PFSK-1 (cell line): ENCODE data around the gene PLCH2.

Experiments used
- POLR2AphosphoS5 ChIP-seq: IDR thresholded peaks from 2 replicates; pipeline ENCODE4 v1.6.1; 2012; ENCODE audit warnings: low read depth, mild to moderate bottlenecking, control low read depth, low read length, moderate library complexity
- TAF1 ChIP-seq: IDR thresholded peaks from 2 replicates; pipeline ENCODE4 v1.6.1; 2012; ENCODE audit warnings: low read length, control low read depth, borderline replicate concordance; ENCODE audit not compliant: insufficient read depth

- TF ChIP-seq TAF1 (no peak), POLR2AphosphoS5 (no peak)
Observed at GRCh38 chr1:2481885-2482284, 5.8 kb downstream of the PLCH2 start.
